ENCODE results near the gene WWOX. TPM values are rescaled to one million over a fixed set of nuclear protein-coding genes. Genes with fewer than 3 reads are reported as not detected.

WWOX gene
- total and polyA plus RNA-seq, 3 donors from 2014 or later: 20.6 to 76.7 (median 64.1) TPM

DNA sequence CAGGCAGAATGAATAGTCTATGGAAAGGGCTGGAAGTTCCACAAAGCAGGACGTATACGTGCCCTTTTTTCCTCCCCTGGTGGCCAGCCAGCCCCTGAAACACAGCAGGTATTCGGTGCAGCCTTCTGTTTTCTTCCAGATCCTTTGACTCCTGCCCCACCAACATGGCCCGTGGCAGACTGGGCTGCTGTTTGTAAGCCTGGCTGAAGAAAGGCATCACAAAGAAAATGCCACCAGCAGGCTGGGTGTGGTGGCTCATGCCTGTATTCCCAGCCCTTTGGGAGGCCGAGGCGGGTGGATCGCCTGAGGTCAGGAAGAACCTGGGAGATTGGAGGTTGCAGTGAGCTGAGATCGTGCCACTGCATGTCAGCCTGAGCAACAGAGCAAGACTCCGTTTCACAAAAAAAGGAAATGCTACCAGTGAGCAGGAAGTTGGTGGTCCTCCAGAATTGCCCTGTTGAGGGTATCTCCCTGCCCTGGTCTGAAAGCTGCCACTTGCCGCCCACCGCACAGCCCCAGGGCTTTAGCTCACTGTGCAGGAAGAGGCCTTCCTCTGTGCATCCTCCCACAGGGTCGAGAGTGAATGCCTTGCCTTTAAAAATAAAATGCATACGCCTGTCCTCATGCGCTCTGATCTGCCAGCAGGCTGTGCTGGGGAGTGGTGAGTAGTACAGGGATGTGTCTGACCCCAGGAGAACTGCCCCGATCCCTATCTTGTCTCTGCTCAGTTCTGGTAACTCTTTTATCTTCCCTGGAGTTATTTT is 913.4 kb downstream of the WWOX start:
- Histone ChIP-seq H3K9me3 (no peaks in the 10 kb centered on the region), H3K4me1 (no peaks in the 10 kb centered on the region), H3K27me3 (no peaks in the 10 kb centered on the region), H3K4me3 (no peak overlapping the region), H3K36me3 (ENCODE audit: low read depth, missing control alignments) (no peaks in the 10 kb centered on the region), H3K27ac (no peak overlapping the region)
- 86 to 88% methylated on average over 15 of the region's 15 CpGs for WGBS, 2 donors
- no peak for DNase-seq
- TF ChIP-seq, protein P1, sequence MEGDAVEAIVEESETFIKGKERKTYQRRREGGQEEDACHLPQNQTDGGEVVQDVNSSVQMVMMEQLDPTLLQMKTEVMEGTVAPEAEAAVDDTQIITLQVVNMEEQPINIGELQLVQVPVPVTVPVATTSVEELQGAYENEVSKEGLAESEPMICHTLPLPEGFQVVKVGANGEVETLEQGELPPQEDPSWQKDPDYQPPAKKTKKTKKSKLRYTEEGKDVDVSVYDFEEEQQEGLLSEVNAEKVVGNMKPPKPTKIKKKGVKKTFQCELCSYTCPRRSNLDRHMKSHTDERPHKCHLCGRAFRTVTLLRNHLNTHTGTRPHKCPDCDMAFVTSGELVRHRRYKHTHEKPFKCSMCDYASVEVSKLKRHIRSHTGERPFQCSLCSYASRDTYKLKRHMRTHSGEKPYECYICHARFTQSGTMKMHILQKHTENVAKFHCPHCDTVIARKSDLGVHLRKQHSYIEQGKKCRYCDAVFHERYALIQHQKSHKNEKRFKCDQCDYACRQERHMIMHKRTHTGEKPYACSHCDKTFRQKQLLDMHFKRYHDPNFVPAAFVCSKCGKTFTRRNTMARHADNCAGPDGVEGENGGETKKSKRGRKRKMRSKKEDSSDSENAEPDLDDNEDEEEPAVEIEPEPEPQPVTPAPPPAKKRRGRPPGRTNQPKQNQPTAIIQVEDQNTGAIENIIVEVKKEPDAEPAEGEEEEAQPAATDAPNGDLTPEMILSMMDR (IDR thresholded peaks at IDR 0.05): no peak
- no peak for TF ChIP-seq POLR2A (IDR thresholded peaks at IDR 0.05)
- intact Hi-C loops (cut with DNase I; ENCODE audit: low total_unique reads): no loop called here

DNA sequence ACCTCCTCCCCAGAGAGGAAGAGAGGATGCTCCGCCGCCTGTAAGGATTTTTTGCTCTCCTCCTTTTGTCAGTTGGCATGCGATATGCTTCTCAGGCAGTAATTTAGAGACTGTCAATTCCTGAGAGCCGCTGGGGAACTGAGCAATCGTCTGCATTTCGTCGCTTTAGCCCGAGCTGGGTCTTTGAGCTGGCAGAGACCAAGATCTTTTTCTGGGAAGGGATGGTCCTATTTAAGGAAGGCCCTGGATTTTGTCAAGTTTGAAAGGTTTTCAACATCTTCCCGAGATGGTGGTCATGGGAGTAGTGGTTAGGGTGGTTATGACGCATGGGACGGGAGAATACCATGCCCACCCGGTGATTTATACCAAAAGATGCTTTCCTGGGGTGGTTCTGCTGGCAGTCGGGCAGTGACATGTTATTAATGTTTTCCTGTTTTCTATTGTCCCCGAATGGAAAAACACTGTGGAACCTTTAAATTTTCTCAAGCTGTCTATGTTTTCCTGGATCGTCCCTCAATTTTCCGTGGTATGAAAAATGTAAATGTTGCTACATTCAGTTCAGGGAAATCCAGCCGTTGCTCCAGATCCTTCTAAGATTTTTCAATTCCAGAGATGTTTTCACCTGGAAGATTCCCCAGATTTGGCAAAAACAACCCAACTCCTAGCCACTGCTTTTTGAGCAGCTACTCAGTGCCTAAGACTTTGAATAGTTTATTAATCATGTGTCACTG is 914.6 kb downstream of the WWOX start:
- Histone ChIP-seq H3K9me3 (no peaks in the 10 kb centered on the region), H3K4me1 (no peaks in the 10 kb centered on the region), H3K4me3 (no peak overlapping the region), H3K27ac (no peak overlapping the region), H3K36me3 (ENCODE audit: low read depth, missing control alignments) (no peaks in the 10 kb centered on the region), H3K27me3 (no peaks in the 10 kb centered on the region)
- no peak for TF ChIP-seq POLR2A (IDR thresholded peaks at IDR 0.05)
- TF ChIP-seq, protein P1 (IDR thresholded peaks at IDR 0.05): no peak
- 87 to 88% methylated on average over 17 of the region's 17 CpGs for WGBS, 2 donors
- DNase-seq: no peak
- intact Hi-C loops (cut with DNase I; ENCODE audit: low total_unique reads): no loop called here

DNA sequence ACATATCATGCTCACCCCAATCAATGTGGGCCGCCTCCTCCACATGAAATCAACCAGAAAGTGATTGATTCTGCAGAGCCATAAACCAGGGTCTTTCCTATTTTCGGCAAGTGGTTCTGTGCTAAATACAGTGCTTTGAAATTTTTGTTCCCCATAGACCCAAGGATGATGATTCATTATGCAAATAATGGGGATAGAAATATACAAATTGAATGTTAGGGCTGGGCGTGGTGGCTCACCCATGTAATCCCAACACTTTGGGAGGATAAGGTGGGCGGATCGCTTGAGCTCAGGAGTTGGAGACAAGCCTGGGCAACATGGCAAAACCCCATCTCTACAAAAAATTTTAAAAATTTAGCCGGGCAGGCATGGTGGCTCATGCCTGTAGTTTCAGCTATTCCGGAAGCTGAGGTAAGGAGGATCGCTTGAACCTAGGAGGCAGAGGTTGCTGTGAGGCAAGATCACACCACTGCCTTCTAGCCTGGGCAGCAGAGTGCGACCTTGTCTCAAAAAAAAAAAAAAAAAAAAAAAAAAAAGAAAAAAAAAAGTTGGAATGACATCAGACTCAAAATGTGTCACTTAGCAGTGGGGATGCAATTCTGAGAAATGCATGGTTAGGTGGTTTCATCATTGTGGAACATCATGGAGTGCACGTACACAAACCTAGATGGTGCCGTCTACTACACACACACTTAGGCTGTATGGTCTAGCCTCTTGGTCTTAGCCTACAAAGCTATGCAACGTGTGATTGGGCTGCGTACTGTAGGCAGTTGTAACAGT is 919.4 kb downstream of the WWOX start:
- no peak for TF ChIP-seq POLR2A (IDR thresholded peaks at IDR 0.05)
- TF ChIP-seq, protein P1 (IDR thresholded peaks at IDR 0.05): no peak
- H3K27me3 ChIP-seq: no peaks in the 10 kb centered on the region
- H3K4me3 ChIP-seq: no peak overlapping the region
- no peak for DNase-seq
- no peaks in the 10 kb centered on the region for H3K4me1 ChIP-seq
- intact Hi-C loops (cut with DNase I; ENCODE audit: low total_unique reads): no loop called here
- no peak overlapping the region for H3K27ac ChIP-seq
- H3K36me3 ChIP-seq (ENCODE audit: low read depth, missing control alignments): no peaks in the 10 kb centered on the region
- 91 to 96% methylated on average over 13 of the region's 13 CpGs for WGBS, 2 donors
- H3K9me3 ChIP-seq: no peaks in the 10 kb centered on the region

DNA sequence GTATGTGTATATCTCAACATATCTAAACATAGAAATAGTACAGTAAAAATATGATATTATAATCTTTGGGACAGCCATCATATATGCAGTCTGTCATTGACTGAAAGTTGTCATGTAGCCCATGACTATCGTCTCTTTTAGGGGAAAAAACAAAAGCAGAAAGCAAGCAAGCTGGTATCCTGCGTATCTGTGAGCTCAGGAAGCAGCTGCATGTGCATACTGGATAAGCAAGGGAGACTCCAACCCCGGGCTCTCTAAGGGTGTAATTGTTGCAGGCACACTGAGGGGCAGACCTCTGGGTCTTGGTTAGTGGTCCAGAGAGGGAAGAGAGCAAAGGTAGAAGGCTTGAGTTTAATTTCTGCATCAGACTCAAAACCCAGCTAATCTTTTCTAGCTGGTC is 920.0 kb downstream of the WWOX start:
- no peak overlapping the region for H3K4me3 ChIP-seq
- no peaks in the 10 kb centered on the region for H3K27me3 ChIP-seq
- DNase-seq: no peak
- 57 to 85% methylated on average over 3 of the region's 3 CpGs for WGBS, 2 donors
- TF ChIP-seq, protein P1 (IDR thresholded peaks at IDR 0.05): no peak
- TF ChIP-seq POLR2A (IDR thresholded peaks at IDR 0.05): no peak
- no peaks in the 10 kb centered on the region for H3K9me3 ChIP-seq
- intact Hi-C loops (cut with DNase I; ENCODE audit: low total_unique reads): no loop called here
- H3K4me1 ChIP-seq: no peaks in the 10 kb centered on the region
- no peak overlapping the region for H3K27ac ChIP-seq
- no peaks in the 10 kb centered on the region for H3K36me3 ChIP-seq (ENCODE audit: low read depth, missing control alignments)
